ENCODE results near the gene FGF18. TPM values are rescaled to one million over a fixed set of nuclear protein-coding genes. Genes with fewer than 3 reads are reported as not detected.

Gene FGF18
- total RNA-seq, 2 experiments from 2014 or later: 0.31 to 0.33 TPM

DNA sequence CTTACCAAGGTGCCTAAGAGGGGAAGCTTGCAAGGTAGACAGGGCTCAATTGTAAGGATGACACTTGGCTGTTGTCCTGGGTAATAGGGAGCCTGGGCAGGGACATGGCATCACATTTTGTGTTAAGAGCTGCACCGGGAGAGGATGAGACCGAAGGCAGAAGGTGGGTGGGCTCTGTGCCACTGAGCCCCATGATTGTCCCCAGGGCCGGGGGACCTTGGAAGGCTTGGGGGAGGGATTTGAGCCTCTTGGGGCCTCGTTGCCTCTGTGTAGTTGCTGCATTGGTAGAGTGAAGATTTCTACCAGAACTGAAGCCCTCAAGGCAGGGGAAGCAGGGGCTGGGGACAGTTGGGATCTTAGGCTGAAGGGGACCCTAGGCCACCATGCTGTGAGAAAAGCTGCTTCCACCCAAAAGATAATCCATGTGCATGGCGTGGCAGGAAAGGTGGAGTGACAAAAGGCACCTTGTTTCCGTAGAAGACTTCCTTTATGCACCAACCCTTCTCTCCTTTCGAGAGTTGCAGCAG, 11.9 kb downstream of the FGF18 start:
- Histone ChIP-seq H3K9me3 (ENCODE audit: control insufficient read depth in 1 of 2, insufficient read depth in 1 of 2, low read length in 2 of 2) (no peaks in the 10 kb centered on the region), H3K4me3 (ENCODE audit: low read length) (no peak overlapping the region), H3K4me1 (ENCODE audit: insufficient read depth, low read length) (no peaks in the 10 kb centered on the region), H3K36me3 (ENCODE audit: insufficient read depth, low read length) (no peaks in the 10 kb centered on the region), H3K27ac (ENCODE audit: low read depth in 1 of 2, low read length in 2 of 2) (no peak overlapping the region), H3K27me3 (ENCODE audit: control insufficient read depth in 1 of 2, insufficient read depth in 2 of 2, low read length in 2 of 2) (no peaks in the 10 kb centered on the region)
- Mint-ChIP-seq H3K27me3 (no peaks in the 10 kb centered on the region), H3K9me3 (no peaks in the 10 kb centered on the region), H3K4me3 (no peak overlapping the region), H3K27ac (no peak overlapping the region), H3K4me1 (ENCODE audit: low read depth) (no peaks in the 10 kb centered on the region), H3K36me3 (ENCODE audit: low read depth) (no peaks in the 10 kb centered on the region)
- TF ChIP-seq, protein P1, sequence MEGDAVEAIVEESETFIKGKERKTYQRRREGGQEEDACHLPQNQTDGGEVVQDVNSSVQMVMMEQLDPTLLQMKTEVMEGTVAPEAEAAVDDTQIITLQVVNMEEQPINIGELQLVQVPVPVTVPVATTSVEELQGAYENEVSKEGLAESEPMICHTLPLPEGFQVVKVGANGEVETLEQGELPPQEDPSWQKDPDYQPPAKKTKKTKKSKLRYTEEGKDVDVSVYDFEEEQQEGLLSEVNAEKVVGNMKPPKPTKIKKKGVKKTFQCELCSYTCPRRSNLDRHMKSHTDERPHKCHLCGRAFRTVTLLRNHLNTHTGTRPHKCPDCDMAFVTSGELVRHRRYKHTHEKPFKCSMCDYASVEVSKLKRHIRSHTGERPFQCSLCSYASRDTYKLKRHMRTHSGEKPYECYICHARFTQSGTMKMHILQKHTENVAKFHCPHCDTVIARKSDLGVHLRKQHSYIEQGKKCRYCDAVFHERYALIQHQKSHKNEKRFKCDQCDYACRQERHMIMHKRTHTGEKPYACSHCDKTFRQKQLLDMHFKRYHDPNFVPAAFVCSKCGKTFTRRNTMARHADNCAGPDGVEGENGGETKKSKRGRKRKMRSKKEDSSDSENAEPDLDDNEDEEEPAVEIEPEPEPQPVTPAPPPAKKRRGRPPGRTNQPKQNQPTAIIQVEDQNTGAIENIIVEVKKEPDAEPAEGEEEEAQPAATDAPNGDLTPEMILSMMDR (IDR thresholded peaks at IDR 0.05): no peak
- CTCF ChIA-PET: no interaction called here
- DNase-seq (no peak), ATAC-seq (ENCODE audit: poor library complexity) (no peak)
- POLR2A ChIA-PET: no interaction called here
- intact Hi-C loops (cut with DNase I, micrococcal nuclease): no loop called here

DNA sequence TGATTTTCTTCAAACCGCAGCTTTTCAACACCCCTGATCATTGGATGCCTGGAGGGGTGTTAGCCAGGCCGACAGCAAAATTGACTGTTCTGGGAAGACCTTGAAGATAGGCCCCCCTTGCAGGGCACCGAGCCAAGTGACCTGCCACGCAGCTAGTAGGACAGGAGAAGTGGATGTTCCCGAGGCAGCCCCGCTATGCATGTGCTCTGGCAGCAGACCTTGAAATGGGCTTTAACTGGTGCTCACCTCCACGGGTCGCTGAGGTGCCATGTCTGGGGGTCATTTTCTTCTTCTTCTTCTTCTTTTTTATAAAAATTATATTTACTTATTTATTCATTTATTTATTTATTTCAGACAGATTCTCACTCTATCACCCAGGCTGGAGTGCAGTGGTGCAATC, 12.6 kb downstream of the FGF18 start:
- DNase-seq (no peak), ATAC-seq (ENCODE audit: poor library complexity) (no peak)
- H3K27ac Mint-ChIP-seq: no peak overlapping the region
- no peak overlapping the region for H3K4me3 Mint-ChIP-seq
- CTCF ChIA-PET: no interaction called here
- no peaks in the 10 kb centered on the region for H3K27me3 Mint-ChIP-seq
- no peaks in the 10 kb centered on the region for H3K36me3 Mint-ChIP-seq (ENCODE audit: low read depth)
- H3K9me3 ChIP-seq (ENCODE audit: control insufficient read depth in 1 of 2, insufficient read depth in 1 of 2, low read length in 2 of 2): no peaks in the 10 kb centered on the region
- H3K27ac ChIP-seq (ENCODE audit: low read depth in 1 of 2, low read length in 2 of 2): no peak overlapping the region
- POLR2A ChIA-PET: no interaction called here
- TF ChIP-seq, protein P1 (IDR thresholded peaks at IDR 0.05): no peak
- no peaks in the 10 kb centered on the region for H3K9me3 Mint-ChIP-seq
- no peaks in the 10 kb centered on the region for H3K27me3 ChIP-seq (ENCODE audit: control insufficient read depth in 1 of 2, insufficient read depth in 2 of 2, low read length in 2 of 2)
- H3K4me1 Mint-ChIP-seq (ENCODE audit: low read depth): no peaks in the 10 kb centered on the region
- intact Hi-C loops (cut with DNase I, micrococcal nuclease): no loop called here
- H3K4me3 ChIP-seq (ENCODE audit: low read length): no peak overlapping the region
- no peaks in the 10 kb centered on the region for H3K4me1 ChIP-seq (ENCODE audit: insufficient read depth, low read length)
- H3K36me3 ChIP-seq (ENCODE audit: insufficient read depth, low read length): no peaks in the 10 kb centered on the region

GRCh38 chr5:171432583-171433351, 13.3 kb downstream of the FGF18 start:
- Histone ChIP-seq H3K9me3 (ENCODE audit: control insufficient read depth in 1 of 2, insufficient read depth in 1 of 2, low read length in 2 of 2) (no peaks in the 10 kb centered on the region), H3K4me3 (ENCODE audit: low read length) (no peak overlapping the region), H3K27ac (ENCODE audit: low read depth in 1 of 2, low read length in 2 of 2) (no peak overlapping the region), H3K4me1 (ENCODE audit: insufficient read depth, low read length) (no peaks in the 10 kb centered on the region), H3K36me3 (ENCODE audit: insufficient read depth, low read length) (no peaks in the 10 kb centered on the region), H3K27me3 (ENCODE audit: control insufficient read depth in 1 of 2, insufficient read depth in 2 of 2, low read length in 2 of 2) (no peaks in the 10 kb centered on the region)
- H3K4me3 Mint-ChIP-seq: no peak overlapping the region
- no peak overlapping the region for H3K27ac Mint-ChIP-seq
- TF ChIP-seq, protein P1 (IDR thresholded peaks at IDR 0.05): no peak
- no peaks in the 10 kb centered on the region for H3K36me3 Mint-ChIP-seq (ENCODE audit: low read depth)
- no peaks in the 10 kb centered on the region for H3K4me1 Mint-ChIP-seq (ENCODE audit: low read depth)
- intact Hi-C loops (cut with DNase I, micrococcal nuclease): no loop called here
- ATAC-seq (ENCODE audit: poor library complexity) (no peak), DNase-seq (no peak)
- H3K27me3 Mint-ChIP-seq: no peaks in the 10 kb centered on the region
- H3K9me3 Mint-ChIP-seq: no peaks in the 10 kb centered on the region
- ChIA-PET POLR2A (no interaction called here), CTCF (no interaction called here)
